Epithelial cell of proximal tubule (primary cell): ENCODE results near the gene MITF. TPM values are rescaled to one million over a fixed set of nuclear protein-coding genes. Genes with fewer than 3 reads are reported as not detected.

Experiments used
- DNase-seq: peaks from one replicate; pipeline ENCODE4 v3.0.0-alpha.2; 2011; ENCODE audit warnings: low read depth
- H3K4me3 ChIP-seq: 2 replicates; pipeline ENCODE4 v1.5.1; 2011; ENCODE audit warnings: low read depth, mild to moderate bottlenecking, low read length
- CTCF ChIP-seq: conservative IDR thresholded peaks from 2 replicates; pipeline ENCODE4 v1.5.1; 2012; ENCODE audit warnings: low read depth, mild to moderate bottlenecking, low read length
- total RNA-seq: library from RNA; depleted of rRNA; stranded (reverse); fragments of >200 nt; gene quantifications from 2 replicates; pipeline ENCODE4 v1.2.3, GENCODE V29; 2015

Gene MITF
- total RNA-seq, 1 donor from 2014 or later: 59.7 TPM

- TF ChIP-seq CTCF: no peak
- no peak for DNase-seq
- H3K4me3 ChIP-seq: no peak overlapping the region
Observed at GRCh38 chr3:69772152-69772867, 33.0 kb downstream of the MITF start.

GRCh38 chr3:69774029-69774428 lies 34.8 kb downstream of the MITF start:
- DNase-seq: no peak
- H3K4me3 ChIP-seq: no peak overlapping the region
- no peak for TF ChIP-seq CTCF

GRCh38 chr3:69775751-69776150 lies 36.5 kb downstream of the MITF start:
- TF ChIP-seq CTCF: no peak
- H3K4me3 ChIP-seq: no peak overlapping the region
- no peak for DNase-seq

GRCh38 chr3:69776289-69776688 lies 37.0 kb downstream of the MITF start:
- H3K4me3 ChIP-seq: no peak overlapping the region
- no peak for DNase-seq
- no peak for TF ChIP-seq CTCF

- DNase-seq: no peak
- no peak overlapping the region for H3K4me3 ChIP-seq
- TF ChIP-seq CTCF: no peak
Observed at GRCh38 chr3:69776920-69777581, 37.8 kb downstream of the MITF start.

- no peak overlapping the region for H3K4me3 ChIP-seq
- no peak for TF ChIP-seq CTCF
- DNase-seq: no peak
Observed at GRCh38 chr3:69777582-69777967, 38.3 kb downstream of the MITF start.

- no peak for DNase-seq
- no peak overlapping the region for H3K4me3 ChIP-seq
- TF ChIP-seq CTCF: no peak
Observed at GRCh38 chr3:69781593-69781992, 42.3 kb downstream of the MITF start.
